B cell (primary cell): ENCODE data around the gene ADSS1. TPM values are rescaled to one million over a fixed set of nuclear protein-coding genes. Genes with fewer than 3 reads are reported as not detected.

Experiments used
- ATAC-seq: fragments of 200-7000 bp; cut with Tn5 transposase; one replicate; pipeline ENCODE4 v1.10.0; 2021; ENCODE audit warnings: low read depth, mild to moderate bottlenecking, moderate number of reproducible peaks, moderate library complexity
- CTCF ChIA-PET: fragments of 350-600 bp; sonication (Branson Sonifier 250); formaldehyde crosslinking; loops from one replicate; lab custom pipeline; 2021; ENCODE audit warnings: antibody characterized with exemption, inconsistent platforms; lab: Charles Lee
- POLR2A ChIA-PET: fragments of 350-600 bp; sonication (Branson Sonifier 250); formaldehyde crosslinking; loops from one replicate; lab custom pipeline; 2021; ENCODE audit warnings: antibody characterized with exemption; lab: Charles Lee
- DNase-seq: peaks from one replicate; pipeline ENCODE4 v3.0.0; 2013
- H2AFZ ChIP-seq: 2 replicates; pipeline ENCODE4 v1.6.1; 2012; ENCODE audit warnings: mild to moderate bottlenecking, low read depth, low read length; ENCODE audit not compliant: insufficient read depth, poor library complexity, severe bottlenecking
- H3K27ac ChIP-seq, 2 donors: 1 replicate in 1 of 2; 2 replicates in 1 of 2; pipeline ENCODE4 v1.5.1; 2012 to 2013; ENCODE audit warnings: low read length in 2 of 2, mild to moderate bottlenecking in 2 of 2, moderate library complexity in 1 of 2
- H3K27me3 ChIP-seq, 4 experiments: fragments of 200-600 bp in 1 of 4; sonication (generic) in 1 of 4; replicated peaks in 1 of 4; 1 replicate in 2 of 4; 2 replicates in 2 of 4; pipeline versions ENCODE4 v1.6.1 to v1.7.0; 2013 to 2016; ENCODE audit warnings: low read length in 3 of 4, mild to moderate bottlenecking in 2 of 4, mixed read lengths in 1 of 4, moderate library complexity in 1 of 4; ENCODE audit not compliant: insufficient read depth in 4 of 4, control insufficient read depth in 3 of 4; ENCODE audit errors: control extremely low read depth in 1 of 4
- H3K36me3 ChIP-seq, 2 experiments: replicated peaks in 1 of 2; 1 replicate in 1 of 2; 2 replicates in 1 of 2; pipeline versions ENCODE4 v1.6.1 to v1.7.1; 2013; ENCODE audit warnings: low read length in 1 of 2; ENCODE audit not compliant: insufficient read depth in 2 of 2, control insufficient read depth in 1 of 2; ENCODE audit errors: control extremely low read depth in 1 of 2, extremely low read depth in 1 of 2
- H3K4me1 ChIP-seq, 2 donors: fragments of 200-600 bp in 1 of 2; sonication (generic) in 1 of 2; 1 replicate in 1 of 2; 2 replicates in 1 of 2; pipeline versions ENCODE4 v1.5.1 to v1.6.1; 2013 to 2017; ENCODE audit warnings: low read length in 2 of 2; ENCODE audit not compliant: control insufficient read depth in 2 of 2, insufficient read depth in 2 of 2
- H3K4me2 ChIP-seq: replicated peaks from 2 replicates; pipeline ENCODE3; 2012; ENCODE audit warnings: mild to moderate bottlenecking, low read depth, low read length; ENCODE audit not compliant: poor library complexity, severe bottlenecking
- H3K4me3 ChIP-seq, 5 experiments: fragments of 200-600 bp in 1 of 5; sonication (generic) in 1 of 5; 1 replicate in 3 of 5; 2 replicates in 2 of 5; pipeline versions ENCODE4 v1.5.1 to v1.7.0; 2011 to 2016; ENCODE audit warnings: low read length in 4 of 5, mild to moderate bottlenecking in 4 of 5, low read depth in 2 of 5, control low read depth in 1 of 5, moderate library complexity in 1 of 5; ENCODE audit not compliant: insufficient read depth in 1 of 5; ENCODE audit errors: control extremely low read depth in 1 of 5, extremely low read depth in 1 of 5
- H3K79me2 ChIP-seq: fragments of 200-600 bp; sonication (generic); one replicate; pipeline ENCODE4 v1.6.0; 2016; ENCODE audit warnings: low read length; ENCODE audit not compliant: control insufficient read depth, insufficient read depth
- H3K9ac ChIP-seq: fragments of 200-600 bp; sonication (generic); 2 replicates; pipeline ENCODE4 v1.6.1; 2017; ENCODE audit warnings: mild to moderate bottlenecking, low read length, moderate library complexity
- H3K9me3 ChIP-seq, 3 donors: one replicate each; pipeline versions ENCODE4 v1.6.1 to v1.7.1; 2013; ENCODE audit warnings: low read length in 2 of 3; ENCODE audit not compliant: control insufficient read depth in 2 of 3, insufficient read depth in 1 of 3; ENCODE audit errors: control extremely low read depth in 1 of 3
- H4K20me1 ChIP-seq: 2 replicates; pipeline ENCODE4 v1.6.0; 2012; ENCODE audit warnings: mild to moderate bottlenecking, low read length; ENCODE audit not compliant: insufficient read depth, control insufficient read depth, poor library complexity, severe bottlenecking
- H3K27ac Mint-ChIP-seq: one replicate; pipeline ENCODE4 v1.8.0; 2021; ENCODE audit warnings: mixed read lengths
- H3K27me3 Mint-ChIP-seq: one replicate; pipeline ENCODE4 v1.8.0; 2021; ENCODE audit warnings: mixed read lengths
- H3K4me1 Mint-ChIP-seq: one replicate; pipeline ENCODE4 v1.8.0; 2021; ENCODE audit warnings: mixed read lengths
- H3K4me3 Mint-ChIP-seq: one replicate; pipeline ENCODE4 v1.8.0; 2021; ENCODE audit warnings: mixed read lengths
- H3K9me3 Mint-ChIP-seq: one replicate; pipeline ENCODE4 v1.8.0; 2022; ENCODE audit warnings: mixed read lengths; ENCODE audit not compliant: insufficient read depth
- CTCF ChIP-seq: fragments of 200-600 bp; IDR thresholded peaks from one replicate; pipeline ENCODE4 v1.8.0; 2022; ENCODE audit warnings: antibody characterized with exemption, mild to moderate bottlenecking
- EZH2 ChIP-seq: IDR thresholded peaks from 2 replicates; pipeline ENCODE4 v1.6.1; 2012; ENCODE audit warnings: borderline replicate concordance, low read depth, mild to moderate bottlenecking, moderate library complexity, low read length; ENCODE audit not compliant: insufficient read depth, poor library complexity, severe bottlenecking
- WGBS: methylation state at CpG from one replicate; pipeline ENCODE4 v1.1.5; 2013; ENCODE audit warnings: missing lambda C conversion rate; ENCODE audit not compliant: insufficient coverage; 5-methylcytosine and 5-hydroxymethylcytosine counted together
- intact Hi-C: fragments of 100-400 bp; cut with micrococcal nuclease; formaldehyde crosslinking; loops from one replicate; pipeline ENCODE4 v1.10.0; 2022
- polyA plus RNA-seq: library from polyadenylated mRNA; depleted of rRNA; stranded (reverse); fragments of >200 nt; gene quantifications from 2 replicates; pipeline ENCODE4 v1.2.3, GENCODE V29; 2012
- total RNA-seq, 2 donors: library from RNA; stranded (reverse); fragments of 120-200 nt in 1 of 2; gene quantifications; 1 replicate in 1 of 2; 2 replicates in 1 of 2; pipeline versions ENCODE4 v1.2.3 to v1.2.4, GENCODE V29; 2013 to 2022

Gene ADSS1
- total and polyA plus RNA-seq, 2 donors (not counting 1 experiment from before 2014, with no cell fraction given) = 0.33 to 1.7 TPM

GRCh38 chr14:104730487-104730886, 6.5 kb downstream of the ADSS1 start:
- DNase-seq = no peak
- H3K4me1 Mint-ChIP-seq = no peaks in the 10 kb centered on the region
- H3K27ac ChIP-seq = no peak overlapping the region

More at GRCh38 chr14:104730487-104730886, 6.5 kb downstream of the ADSS1 start:
- Histone ChIP-seq H3K36me3 (no peaks in the 10 kb centered on the region), H3K9ac (no peak overlapping the region), H2AFZ (no peak overlapping the region), H3K4me2 (no peak overlapping the region), H3K79me2 (no peaks in the 10 kb centered on the region), H3K9me3 (no peaks in the 10 kb centered on the region), H3K4me3 (no peak overlapping the region), H3K27me3 (peaks cover 0 to 3% (median 0%) of the 10 kb centered on the region in 4 experiments), H4K20me1 (no peaks in the 10 kb centered on the region), H3K4me1 (no peaks in the 10 kb centered on the region)
- CTCF ChIA-PET = no interaction called here
- Mint-ChIP-seq H3K9me3 (no peaks in the 10 kb centered on the region), H3K4me3 (no peak overlapping the region), H3K27ac (no peak overlapping the region), H3K27me3 (peaks cover 8% of the 10 kb centered on the region)
- intact Hi-C loops = no loop called here
- POLR2A ChIA-PET = no interaction called here
- no peak for ATAC-seq
- TF ChIP-seq CTCF = no peak
- no peak for TF ChIP-seq EZH2
- 88% methylated on average over 5 of the region's 5 CpGs for whole genome bisulfite sequencing
